ENCODE results near the gene IL4R.

The IL4R gene

DNA sequence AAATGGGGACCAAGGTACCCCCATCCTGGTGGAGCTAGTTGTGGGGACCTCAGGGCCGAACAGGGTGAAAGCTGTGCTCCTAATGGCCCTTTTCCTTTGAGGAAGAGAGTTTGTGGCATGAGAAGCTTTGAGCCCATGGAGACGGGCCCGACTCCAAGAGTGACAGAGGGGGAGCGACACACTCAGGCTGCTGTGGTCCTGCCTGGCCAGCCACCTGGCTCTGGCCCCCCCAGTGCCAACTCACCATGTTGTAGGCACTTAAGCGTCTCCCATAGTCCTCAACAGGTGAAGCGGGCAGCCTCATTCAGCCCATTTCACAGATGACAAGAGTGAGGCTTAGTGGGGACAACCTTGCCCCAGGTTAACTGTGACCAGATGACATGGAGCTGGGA lies 89.8 kb downstream of the IL4R start:
- WGBS (ENCODE audit: extremely low coverage, insufficient coverage, insufficient read length), result no CpG with 5 or more reads among the region's 6 CpGs
- Histone ChIP-seq H2BK5ac (ENCODE audit: low read depth, low read length, poor library complexity) (no peak overlapping the region), H3K4me2 (ENCODE audit: low read length) (no peak overlapping the region), H3K4ac (ENCODE audit: low read depth, low read length) (no peak overlapping the region), H3K9me3 (ENCODE audit: insufficient read depth, low read depth, low read length) (peaks cover 2% of the 10 kb centered on the region), H3K36me3 (ENCODE audit: control insufficient read depth in 1 of 2, insufficient read depth in 2 of 2, low read length in 2 of 2) (no peaks in the 10 kb centered on the region), H3K9ac (ENCODE audit: low read length) (no peak overlapping the region), H2AK5ac (ENCODE audit: low read length) (no peak overlapping the region), H3K4me3 (ENCODE audit: low read depth, low read length) (no peak overlapping the region), H4K8ac (ENCODE audit: low read depth, low read length) (no peak overlapping the region), H4K91ac (ENCODE audit: low read depth, low read length) (no peak overlapping the region), H4K12ac (ENCODE audit: low read depth, low read length) (no peak overlapping the region), H3K23ac (ENCODE audit: low read length) (no peak overlapping the region), H3K18ac (ENCODE audit: low read length) (no peak overlapping the region), H3K27me3 (ENCODE audit: insufficient read depth, low read length) (no peaks in the 10 kb centered on the region), H3K79me2 (ENCODE audit: control insufficient read depth, insufficient read depth, low read length, poor library complexity) (no peaks in the 10 kb centered on the region), H3K14ac (ENCODE audit: low read length) (no peak overlapping the region), H3K4me1 (ENCODE audit: control insufficient read depth in 1 of 2, insufficient read depth in 2 of 2, low read length in 2 of 2) (no peaks in the 10 kb centered on the region), H2AFZ (ENCODE audit: insufficient read depth, low read length, poor library complexity) (no peak overlapping the region), H3K79me1 (ENCODE audit: low read length) (no peaks in the 10 kb centered on the region), H2BK120ac (ENCODE audit: insufficient read depth, low read length, poor library complexity) (no peak overlapping the region), H2BK12ac (ENCODE audit: low read length) (no peak overlapping the region), H3K27ac (ENCODE audit: low read depth, low read length) (no peak overlapping the region)
- DNase-seq, result no peak

DNA sequence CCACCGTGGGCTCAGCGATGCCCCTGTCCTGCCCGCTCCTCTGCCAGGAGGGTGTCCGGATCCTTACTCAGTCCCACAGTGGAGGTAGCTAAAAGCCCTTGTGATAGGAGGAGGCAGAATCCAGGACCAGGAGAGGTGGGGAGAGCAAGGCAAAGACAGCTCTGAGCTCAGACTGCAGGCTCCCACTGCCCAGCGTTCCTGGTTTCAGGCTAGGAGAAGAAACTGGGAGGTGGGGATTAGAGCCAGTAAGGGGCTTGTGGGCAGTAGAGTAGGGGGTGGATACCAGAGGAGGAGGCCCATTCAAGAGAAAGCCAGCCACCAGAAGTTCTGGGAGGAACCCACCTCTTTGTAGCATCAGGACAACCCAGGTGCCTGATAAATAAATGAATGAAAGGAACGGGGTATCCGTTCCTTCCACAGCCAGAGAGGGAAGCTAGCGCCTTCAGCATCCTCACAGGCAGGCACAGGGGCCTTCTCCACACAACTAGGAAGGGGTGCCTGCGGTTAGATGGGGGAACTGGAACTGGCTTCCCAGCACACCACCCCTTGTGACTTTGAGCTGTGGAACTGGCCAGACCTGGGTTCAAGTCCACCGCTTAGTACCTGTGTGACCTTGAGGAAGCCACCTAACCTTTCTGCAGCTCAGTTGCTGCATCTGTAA lies 90.5 kb downstream of the IL4R start:
- H3K14ac ChIP-seq (ENCODE audit: low read length), result no peak overlapping the region
- H4K91ac ChIP-seq (ENCODE audit: low read depth, low read length), result no peak overlapping the region
- H3K27me3 ChIP-seq (ENCODE audit: insufficient read depth, low read length), result no peaks in the 10 kb centered on the region
- no peak overlapping the region for H3K27ac ChIP-seq (ENCODE audit: low read depth, low read length)
- peaks cover 2% of the 10 kb centered on the region for H3K9me3 ChIP-seq (ENCODE audit: insufficient read depth, low read depth, low read length)
- H3K23ac ChIP-seq (ENCODE audit: low read length), result no peak overlapping the region
- no peak overlapping the region for H3K4me2 ChIP-seq (ENCODE audit: low read length)
- no peak overlapping the region for H4K12ac ChIP-seq (ENCODE audit: low read depth, low read length)
- H3K4ac ChIP-seq (ENCODE audit: low read depth, low read length), result no peak overlapping the region
- no peak overlapping the region for H2BK120ac ChIP-seq (ENCODE audit: insufficient read depth, low read length, poor library complexity)
- H3K4me1 ChIP-seq (ENCODE audit: control insufficient read depth in 1 of 2, insufficient read depth in 2 of 2, low read length in 2 of 2), result no peaks in the 10 kb centered on the region
- no peak overlapping the region for H2AFZ ChIP-seq (ENCODE audit: insufficient read depth, low read length, poor library complexity)
- no peaks in the 10 kb centered on the region for H3K79me2 ChIP-seq (ENCODE audit: control insufficient read depth, insufficient read depth, low read length, poor library complexity)
- no peaks in the 10 kb centered on the region for H3K36me3 ChIP-seq (ENCODE audit: control insufficient read depth in 1 of 2, insufficient read depth in 2 of 2, low read length in 2 of 2)
- no peaks in the 10 kb centered on the region for H3K79me1 ChIP-seq (ENCODE audit: low read length)
- H3K18ac ChIP-seq (ENCODE audit: low read length), result no peak overlapping the region
- no peak overlapping the region for H2AK5ac ChIP-seq (ENCODE audit: low read length)
- H3K4me3 ChIP-seq (ENCODE audit: low read depth, low read length), result no peak overlapping the region
- no peak overlapping the region for H4K8ac ChIP-seq (ENCODE audit: low read depth, low read length)
- no CpG with 5 or more reads among the region's 10 CpGs for WGBS (ENCODE audit: extremely low coverage, insufficient coverage, insufficient read length)
- H2BK12ac ChIP-seq (ENCODE audit: low read length), result no peak overlapping the region
- no peak for DNase-seq
- no peak overlapping the region for H3K9ac ChIP-seq (ENCODE audit: low read length)
- no peak overlapping the region for H2BK5ac ChIP-seq (ENCODE audit: low read depth, low read length, poor library complexity)

DNA sequence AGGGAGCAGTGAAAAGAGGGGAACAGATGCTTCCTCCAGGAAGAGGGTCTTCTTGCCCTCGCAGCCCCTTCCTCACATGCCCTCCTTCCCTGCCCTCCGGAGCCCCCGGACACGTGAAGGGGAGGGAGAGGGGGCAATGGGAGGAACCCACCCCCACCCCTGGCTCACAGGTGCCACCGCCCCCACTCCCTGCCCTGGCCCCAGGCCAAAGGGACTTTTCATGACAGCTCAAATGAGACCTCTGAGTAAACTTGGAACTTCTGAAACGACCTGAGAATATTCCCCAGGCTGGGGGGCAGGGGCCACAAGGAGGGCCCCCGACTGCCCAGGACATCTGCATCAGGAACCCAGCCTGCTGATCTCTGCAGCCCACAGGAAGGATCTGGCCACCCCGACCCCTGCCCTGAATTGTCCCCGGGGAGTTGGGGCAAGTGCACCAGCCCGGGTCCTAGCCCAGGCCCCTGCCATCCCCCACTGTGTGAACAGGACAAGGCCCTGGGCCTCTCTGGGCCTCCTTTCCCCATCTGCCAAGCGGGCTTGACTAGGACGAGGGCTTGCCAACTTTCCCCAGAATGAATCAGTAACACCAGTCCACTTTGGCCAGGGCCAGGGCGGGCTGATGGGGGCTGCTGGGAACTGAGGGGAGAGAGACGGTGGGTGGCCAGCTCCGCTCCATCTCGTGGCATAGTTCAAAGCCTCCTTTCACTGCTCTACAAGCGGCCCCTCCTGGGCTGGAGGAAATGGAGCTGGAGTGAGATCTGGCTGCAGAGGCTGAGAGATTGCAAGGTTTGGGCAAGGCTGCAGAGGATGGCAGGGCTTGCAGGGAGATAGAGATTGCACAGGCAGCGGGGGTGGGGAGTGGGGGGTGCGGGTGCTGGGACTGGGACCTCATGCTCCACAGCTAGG lies 92.0 kb downstream of the IL4R start:
- no peak overlapping the region for H3K27ac ChIP-seq (ENCODE audit: low read depth, low read length)
- no peak overlapping the region for H3K14ac ChIP-seq (ENCODE audit: low read length)
- no peak overlapping the region for H4K12ac ChIP-seq (ENCODE audit: low read depth, low read length)
- peaks cover 2% of the 10 kb centered on the region for H3K9me3 ChIP-seq (ENCODE audit: insufficient read depth, low read depth, low read length)
- no peak overlapping the region for H3K4me2 ChIP-seq (ENCODE audit: low read length)
- no peak for DNase-seq
- H2BK5ac ChIP-seq (ENCODE audit: low read depth, low read length, poor library complexity), result no peak overlapping the region
- H3K4ac ChIP-seq (ENCODE audit: low read depth, low read length), result no peak overlapping the region
- no peaks in the 10 kb centered on the region for H3K36me3 ChIP-seq (ENCODE audit: control insufficient read depth in 1 of 2, insufficient read depth in 2 of 2, low read length in 2 of 2)
- no peaks in the 10 kb centered on the region for H3K4me1 ChIP-seq (ENCODE audit: control insufficient read depth in 1 of 2, insufficient read depth in 2 of 2, low read length in 2 of 2)
- H2AK5ac ChIP-seq (ENCODE audit: low read length), result no peak overlapping the region
- H3K79me2 ChIP-seq (ENCODE audit: control insufficient read depth, insufficient read depth, low read length, poor library complexity), result no peaks in the 10 kb centered on the region
- H4K91ac ChIP-seq (ENCODE audit: low read depth, low read length), result no peak overlapping the region
- no peaks in the 10 kb centered on the region for H3K27me3 ChIP-seq (ENCODE audit: insufficient read depth, low read length)
- no peak overlapping the region for H2BK12ac ChIP-seq (ENCODE audit: low read length)
- H3K4me3 ChIP-seq (ENCODE audit: low read depth, low read length), result no peak overlapping the region
- no peak overlapping the region for H2BK120ac ChIP-seq (ENCODE audit: insufficient read depth, low read length, poor library complexity)
- H3K79me1 ChIP-seq (ENCODE audit: low read length), result no peaks in the 10 kb centered on the region
- no peak overlapping the region for H4K8ac ChIP-seq (ENCODE audit: low read depth, low read length)
- H3K9ac ChIP-seq (ENCODE audit: low read length), result no peak overlapping the region
- WGBS (ENCODE audit: extremely low coverage, insufficient coverage, insufficient read length), result no CpG with 5 or more reads among the region's 19 CpGs
- H3K18ac ChIP-seq (ENCODE audit: low read length), result no peak overlapping the region
- no peak overlapping the region for H2AFZ ChIP-seq (ENCODE audit: insufficient read depth, low read length, poor library complexity)
- no peak overlapping the region for H3K23ac ChIP-seq (ENCODE audit: low read length)

DNA sequence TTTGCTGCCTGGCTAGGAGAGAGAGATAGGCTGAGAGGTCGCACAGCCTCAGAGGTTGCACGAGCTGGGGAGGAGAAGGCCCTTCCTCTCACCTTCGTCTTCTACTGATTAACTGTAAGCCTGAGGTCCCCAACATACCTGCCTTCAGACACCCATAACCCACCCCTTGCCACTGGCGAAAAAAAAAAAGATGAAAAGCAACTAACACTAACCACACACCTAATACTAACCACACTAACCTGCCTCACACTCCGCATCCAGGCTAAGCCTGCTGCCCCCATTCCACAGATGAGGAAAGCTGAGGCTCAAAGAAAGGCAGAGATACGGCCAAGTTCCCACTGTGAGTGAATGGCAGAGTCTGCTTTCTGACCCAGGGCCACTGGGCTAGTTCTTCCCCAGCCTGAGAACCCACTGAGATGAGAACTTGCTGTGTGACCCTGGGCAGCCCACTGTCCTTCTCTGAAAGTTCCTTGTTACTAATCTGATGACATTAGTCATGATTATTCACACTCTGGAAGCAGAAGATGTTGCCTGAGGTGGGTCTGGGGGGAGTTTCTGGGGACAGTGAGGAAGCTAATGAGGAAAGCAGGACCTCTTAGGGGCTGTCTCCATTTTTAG lies 92.8 kb downstream of the IL4R start:
- Histone ChIP-seq H3K4me3 (ENCODE audit: low read depth, low read length) (no peak overlapping the region), H3K23ac (ENCODE audit: low read length) (no peak overlapping the region), H4K12ac (ENCODE audit: low read depth, low read length) (no peak overlapping the region), H3K9me3 (ENCODE audit: insufficient read depth, low read depth, low read length) (peaks cover 2% of the 10 kb centered on the region), H3K36me3 (ENCODE audit: control insufficient read depth in 1 of 2, insufficient read depth in 2 of 2, low read length in 2 of 2) (no peaks in the 10 kb centered on the region), H3K4me1 (ENCODE audit: control insufficient read depth in 1 of 2, insufficient read depth in 2 of 2, low read length in 2 of 2) (no peaks in the 10 kb centered on the region), H3K27ac (ENCODE audit: low read depth, low read length) (no peak overlapping the region), H2BK5ac (ENCODE audit: low read depth, low read length, poor library complexity) (no peak overlapping the region), H2BK12ac (ENCODE audit: low read length) (no peak overlapping the region), H3K18ac (ENCODE audit: low read length) (no peak overlapping the region), H3K4me2 (ENCODE audit: low read length) (no peak overlapping the region), H3K79me2 (ENCODE audit: control insufficient read depth, insufficient read depth, low read length, poor library complexity) (no peaks in the 10 kb centered on the region), H3K27me3 (ENCODE audit: insufficient read depth, low read length) (no peaks in the 10 kb centered on the region), H3K4ac (ENCODE audit: low read depth, low read length) (no peak overlapping the region), H2AFZ (ENCODE audit: insufficient read depth, low read length, poor library complexity) (no peak overlapping the region), H2BK120ac (ENCODE audit: insufficient read depth, low read length, poor library complexity) (no peak overlapping the region), H3K79me1 (ENCODE audit: low read length) (no peaks in the 10 kb centered on the region), H2AK5ac (ENCODE audit: low read length) (no peak overlapping the region), H3K14ac (ENCODE audit: low read length) (no peak overlapping the region), H4K8ac (ENCODE audit: low read depth, low read length) (no peak overlapping the region), H3K9ac (ENCODE audit: low read length) (no peak overlapping the region), H4K91ac (ENCODE audit: low read depth, low read length) (no peak overlapping the region)
- no peak for DNase-seq
- no CpG with 5 or more reads among the region's 6 CpGs for WGBS (ENCODE audit: extremely low coverage, insufficient coverage, insufficient read length)

Data from trophoblast cell (in vitro differentiated cells and primary cell).